HCEC 1CT (cell line): ENCODE results near the gene SYNGR4.
"Not testable (repeated sequence)": the region's sequence is repeated elsewhere in the genome, so short reads cannot be mapped to it uniquely, and the experiment has no call there.

Experiments
- DNase-seq: peaks from one replicate; pipeline ENCODE4 v3.0.0-alpha.2; 2017

Gene SYNGR4

GRCh38 chr19:48371771-48372170 lies 7.6 kb downstream of the SYNGR4 start:
- DNase-seq = not testable (repeated sequence)

- DNase-seq = no peak
Measured at GRCh38 chr19:48372904-48373303, 8.7 kb downstream of the SYNGR4 start.

- DNase-seq = no peak
Measured at GRCh38 chr19:48373567-48373966, 9.4 kb downstream of the SYNGR4 start.

DNA sequence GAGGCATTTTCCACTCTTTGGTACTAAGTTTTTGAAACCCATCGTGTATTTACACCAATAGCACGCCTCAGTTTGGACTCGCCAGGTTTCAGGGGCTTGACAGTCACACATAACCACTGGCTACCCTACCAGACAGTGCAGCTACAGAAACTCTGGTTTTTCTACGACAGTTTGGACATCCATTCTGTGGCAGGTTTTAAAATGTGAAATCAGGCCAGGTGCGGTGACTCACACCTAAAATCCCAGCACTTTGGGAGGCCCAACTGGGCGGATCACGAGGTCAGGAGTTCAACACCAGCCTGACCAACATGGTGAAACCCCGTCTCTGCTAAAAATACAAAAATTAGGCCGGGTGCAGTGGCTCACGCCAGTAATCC lies 14.0 kb downstream of the SYNGR4 start:
- DNase-seq = no peak

DNA sequence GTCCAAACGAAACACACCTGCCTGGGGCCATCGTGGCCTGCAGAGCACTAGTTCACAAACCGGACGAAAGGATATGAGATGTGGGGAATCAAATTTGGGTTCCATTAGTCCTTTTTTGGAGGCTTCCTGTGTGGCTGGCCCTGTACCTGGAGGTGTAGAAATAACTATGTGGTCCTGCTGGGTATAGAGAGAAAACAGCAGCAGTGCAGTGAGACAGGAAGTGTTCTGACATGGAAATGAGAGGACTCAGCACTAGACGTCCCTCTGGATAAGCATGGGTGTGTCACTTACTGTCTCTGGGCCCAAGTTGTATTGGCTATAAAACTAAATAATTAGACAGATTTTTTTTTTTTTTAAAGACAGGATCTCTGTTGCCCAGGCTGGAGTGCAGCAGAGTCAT lies 14.9 kb downstream of the SYNGR4 start:
- DNase-seq = no peak

DNA sequence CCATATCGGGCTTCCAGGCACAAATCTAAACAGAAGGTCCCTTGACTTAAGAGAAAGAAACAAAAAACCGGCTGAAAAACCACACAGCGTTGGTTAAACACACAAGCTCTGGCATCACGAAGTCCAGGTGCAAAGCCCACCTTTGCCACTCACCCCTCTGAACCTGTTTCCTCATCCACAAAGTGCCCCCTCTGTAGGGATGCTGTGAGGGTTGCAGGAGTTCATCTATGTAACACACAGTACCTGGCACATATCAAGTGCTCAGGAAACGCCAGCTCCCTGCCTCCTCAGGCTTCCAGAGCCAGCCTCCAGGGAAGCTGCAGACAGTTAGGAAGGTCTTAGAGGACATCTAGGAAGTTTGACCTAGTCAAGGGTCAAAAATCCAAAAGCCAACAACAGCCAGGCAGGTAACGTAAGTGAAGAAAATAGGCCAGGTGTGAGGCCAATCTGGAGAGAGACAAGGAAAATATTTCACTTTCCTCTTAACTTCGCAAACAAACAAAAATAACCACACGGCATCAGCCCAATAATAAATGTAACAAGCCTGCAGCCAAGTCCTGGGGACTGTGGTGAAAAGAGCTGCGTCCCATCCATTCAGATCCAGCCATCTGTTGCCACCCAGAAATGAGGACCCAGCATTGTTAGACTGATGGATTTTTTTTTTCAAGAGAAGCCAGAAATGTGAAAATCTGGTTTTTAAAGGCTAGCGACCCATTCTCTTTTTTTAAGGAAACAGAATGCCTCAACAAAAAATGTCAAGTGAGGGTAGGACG lies 17.2 kb downstream of the SYNGR4 start:
- no peak for DNase-seq

- DNase-seq = no peak
Measured at GRCh38 chr19:48382286-48382685, 18.1 kb downstream of the SYNGR4 start.

GRCh38 chr19:48385461-48386087 lies 21.4 kb downstream of the SYNGR4 start:
- DNase-seq = no peak

DNA sequence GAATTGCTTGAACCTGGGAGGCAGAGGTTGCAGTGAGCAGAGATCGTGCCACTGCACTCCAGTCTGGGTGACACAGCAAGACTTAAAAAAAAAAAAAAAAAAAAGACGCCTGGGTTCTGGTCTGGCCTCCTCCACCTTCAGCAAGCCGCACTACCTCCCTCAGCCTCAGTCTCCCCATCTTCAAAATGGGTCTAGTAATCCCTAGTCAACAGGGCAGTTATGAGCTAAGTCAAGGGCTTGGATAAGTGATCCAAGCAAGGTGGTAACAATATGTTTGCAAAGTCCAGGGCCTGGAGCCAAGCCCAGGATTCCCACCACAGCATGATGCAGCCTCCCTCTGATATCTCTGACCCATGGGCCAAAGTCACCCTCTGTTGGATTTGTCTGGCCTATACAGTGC lies 22.8 kb downstream of the SYNGR4 start:
- no peak for DNase-seq

GRCh38 chr19:48390188-48391099 lies 26.3 kb downstream of the SYNGR4 start:
- DNase-seq = peak; percentile 62

DNA sequence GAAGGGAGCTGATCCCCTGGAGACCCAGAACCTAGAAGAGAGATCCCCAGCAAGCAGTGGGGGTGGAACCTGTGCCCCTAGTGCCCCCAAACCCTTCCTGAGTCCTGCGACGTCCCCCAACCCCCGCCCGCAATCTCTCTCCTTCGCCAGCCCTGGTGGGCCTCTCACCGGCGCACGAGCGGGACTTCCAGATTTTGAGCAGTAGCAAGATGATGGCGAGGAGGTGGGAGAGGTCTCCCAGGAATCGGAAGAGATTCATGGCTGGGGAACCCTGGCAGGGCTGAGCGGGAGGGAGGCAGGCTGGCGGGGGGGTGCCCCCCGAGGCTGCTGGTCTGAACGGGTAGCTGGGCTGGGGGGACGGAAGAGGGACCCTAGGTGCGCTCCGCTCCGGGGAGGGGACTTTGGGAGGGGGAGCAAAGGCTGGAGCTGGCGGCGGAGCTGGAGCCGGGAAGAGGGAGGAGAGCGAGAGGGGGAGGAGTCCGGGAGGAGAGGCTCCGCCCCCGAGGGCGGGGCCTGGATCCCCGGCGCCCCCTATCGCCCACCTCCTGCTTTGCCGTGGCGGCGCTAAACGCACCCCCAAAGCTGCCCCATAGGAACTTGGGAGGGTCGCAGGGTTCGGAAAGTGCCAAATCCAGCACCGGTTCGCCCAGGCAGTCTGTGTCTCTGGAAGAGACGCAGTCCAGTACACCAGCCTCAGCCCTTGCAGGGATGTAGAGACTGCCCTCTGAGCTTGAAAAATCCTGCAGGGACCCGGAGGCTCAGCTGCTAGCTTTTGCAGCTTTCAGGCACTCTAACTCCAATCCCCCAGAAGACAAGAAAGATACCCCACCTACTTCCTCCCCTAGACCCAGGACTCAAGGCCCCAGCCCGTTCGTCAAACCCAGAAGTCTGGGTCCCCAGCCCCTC lies 27.2 kb downstream of the SYNGR4 start, which contains the start of gene KDELR1:
KDELR1 (minus strand) TSS at position 452 of the 906 bp plus-strand sequence; CDS start at position 259, 193 bp downstream.
- peak; percentile 71 for DNase-seq

- not testable (repeated sequence) for DNase-seq
Measured at GRCh38 chr19:48392006-48392344, 27.8 kb downstream of the SYNGR4 start.

DNA sequence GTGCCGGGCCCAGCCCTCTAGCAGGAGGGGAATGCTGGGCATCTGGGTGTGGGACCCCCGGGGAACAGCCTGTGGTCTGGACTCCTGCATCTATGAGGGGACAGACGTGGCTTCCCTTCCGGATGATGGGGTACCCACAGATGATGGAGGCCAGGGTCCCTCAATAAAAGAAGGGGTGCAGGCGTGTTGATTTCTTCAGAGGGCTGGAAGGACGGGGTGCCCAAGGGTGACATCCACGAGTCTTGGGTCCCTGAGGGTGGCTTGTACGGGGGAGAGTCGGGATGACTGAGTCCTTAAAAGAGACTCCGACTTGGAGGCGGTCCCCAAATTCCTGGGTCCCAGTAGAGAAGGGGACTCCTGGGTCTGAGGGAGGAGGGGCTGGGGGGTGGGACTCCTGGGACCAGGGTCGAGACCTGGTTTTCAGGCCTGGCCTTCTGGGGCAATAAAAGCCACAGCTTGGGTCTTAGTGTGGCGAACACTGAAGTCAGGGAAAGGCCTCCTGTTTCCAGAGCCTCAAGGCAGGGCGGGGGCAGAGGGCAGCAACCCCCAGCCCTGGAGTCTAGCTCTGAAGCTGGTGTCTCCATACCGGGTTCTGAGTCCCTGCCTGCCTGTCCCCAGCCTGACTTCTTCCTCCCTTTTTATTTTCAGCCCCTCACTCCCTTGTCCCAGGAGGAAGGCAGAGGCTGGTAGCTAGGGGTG lies 28.8 kb downstream of the SYNGR4 start:
- no peak for DNase-seq

DNA sequence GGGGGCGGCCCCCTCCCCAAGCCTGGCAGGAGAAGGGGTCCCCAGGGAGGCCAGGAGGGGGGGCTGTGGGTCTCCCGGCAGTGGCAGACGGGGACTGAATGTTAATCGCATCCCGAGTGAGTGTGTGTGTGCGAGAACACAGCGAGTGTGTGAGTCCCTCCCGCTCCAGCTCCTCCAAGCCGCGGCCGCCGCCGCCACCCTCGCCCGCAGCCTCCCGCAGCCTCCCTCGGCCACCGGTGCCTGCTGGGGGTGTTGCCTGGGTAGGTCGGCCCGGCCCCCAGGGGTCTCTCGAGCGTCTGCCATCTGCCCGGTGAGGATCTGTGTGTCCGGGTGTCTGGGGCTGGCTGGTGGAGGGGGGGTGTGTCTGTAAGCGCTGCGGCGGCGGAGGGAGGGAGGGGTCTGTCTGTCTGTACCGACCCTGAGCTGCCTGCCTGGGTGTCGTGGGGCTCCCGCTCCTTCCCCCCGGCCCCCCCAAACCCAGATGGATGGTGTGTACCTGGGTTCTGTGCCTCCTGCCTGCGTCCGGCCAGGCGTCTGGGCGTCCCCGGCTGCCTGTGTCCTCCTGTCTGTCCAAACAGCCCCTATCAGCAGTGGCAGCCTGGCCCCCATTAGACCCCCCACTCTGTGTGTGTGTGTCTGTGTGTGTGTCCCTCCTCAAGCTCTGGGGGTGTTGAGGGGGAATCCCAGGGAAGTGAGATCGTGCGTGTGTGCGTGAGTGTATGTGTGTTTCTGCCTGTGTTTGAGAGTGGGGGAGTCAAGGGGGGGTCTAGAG lies 29.6 kb downstream of the SYNGR4 start, which contains the start of gene GRIN2D:
GRIN2D (plus strand) TSS at position 110 of the 772 bp plus-strand sequence. CDS start 4,725 bp downstream, outside the sequence.
- DNase-seq = no peak

GRCh38 chr19:48394331-48395169 lies 30.4 kb downstream of the SYNGR4 start:
- no peak for DNase-seq

DNA sequence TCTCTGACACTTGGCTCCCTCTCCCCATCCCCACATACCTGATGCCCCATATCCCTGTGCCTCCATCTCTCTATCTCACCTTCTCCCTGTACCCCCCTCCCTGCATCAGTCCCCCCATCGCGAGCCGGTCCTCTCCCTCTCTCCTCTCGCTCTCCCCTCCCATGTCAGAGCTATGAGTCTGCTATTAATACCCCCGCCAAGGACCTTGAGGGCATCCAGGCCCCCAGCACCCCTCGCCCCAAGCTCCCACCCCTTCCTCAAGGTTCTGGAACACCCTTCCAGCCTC lies 30.9 kb downstream of the SYNGR4 start:
- DNase-seq = no peak

GRCh38 chr19:48395499-48395898 lies 31.3 kb downstream of the SYNGR4 start:
- no peak for DNase-seq

DNA sequence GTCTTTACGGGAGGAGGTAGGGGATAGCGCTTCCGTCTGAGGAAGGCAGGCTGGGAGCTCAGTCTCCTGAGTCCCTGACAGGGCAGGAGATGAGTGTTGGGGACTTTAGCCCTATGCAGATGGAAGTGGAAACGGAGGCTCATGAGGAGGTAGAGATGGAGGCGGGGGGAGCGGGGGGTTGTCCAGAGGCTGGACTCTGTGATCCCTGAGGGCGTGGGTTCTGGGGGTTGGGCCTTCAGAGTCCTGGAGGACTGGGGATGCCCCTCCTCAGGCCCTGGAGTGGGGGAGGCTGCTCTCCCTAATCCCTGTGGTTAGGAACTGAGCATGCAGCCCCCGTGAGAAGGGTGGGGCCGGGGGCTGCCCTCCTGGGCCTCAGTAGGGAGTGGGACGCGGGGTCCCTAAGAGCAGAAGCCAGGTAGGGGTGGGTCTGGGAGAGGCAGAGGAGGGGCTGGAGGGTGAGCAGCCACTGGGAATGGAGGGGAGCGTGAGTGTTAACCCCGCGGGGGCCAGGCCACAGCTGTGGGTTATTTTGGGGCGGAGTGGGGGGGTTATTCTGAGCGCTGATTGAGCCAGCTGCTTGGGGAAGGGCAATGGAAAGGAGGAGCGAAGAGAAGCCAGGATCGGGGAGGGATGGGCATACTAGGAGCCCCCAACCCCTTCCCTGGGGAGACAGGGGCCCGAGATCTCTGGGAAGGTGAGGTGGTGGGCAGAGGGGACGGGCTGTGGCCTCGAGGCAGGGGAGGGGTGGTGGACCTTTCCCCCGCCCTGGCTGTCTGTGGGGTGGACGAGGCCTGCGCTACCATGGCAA lies 32.1 kb downstream of the SYNGR4 start:
- DNase-seq = no peak

DNA sequence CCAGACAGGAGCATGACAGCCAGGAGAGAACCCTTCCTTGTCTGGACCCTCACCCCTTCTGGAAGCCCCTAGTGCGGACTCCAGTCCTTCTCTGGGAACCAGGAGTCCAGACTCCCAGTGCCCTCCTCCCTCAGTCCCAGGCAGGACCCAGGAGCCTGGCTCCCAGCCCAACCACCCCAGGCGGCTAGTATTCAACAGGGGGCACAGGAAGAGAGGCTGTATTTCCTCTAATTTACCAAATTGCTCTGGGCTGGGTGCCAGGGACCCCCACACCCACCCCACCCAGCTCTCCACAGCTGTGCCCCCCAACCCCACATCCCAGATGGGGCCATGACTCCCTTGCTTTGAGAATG lies 32.6 kb downstream of the SYNGR4 start:
- no peak for DNase-seq
